GM19372 (cell line): ENCODE measurements around the gene CDH22.

Experiments
- ATAC-seq: cut with Tn5 transposase; IDR thresholded peaks from one replicate; pipeline ENCODE4 v1.9.1; 2021; ENCODE audit warnings: mild to moderate bottlenecking, low read depth, moderate library complexity; ENCODE audit not compliant: unreplicated experiment

The CDH22 gene

GRCh38 chr20:46176739-46177378, 131.4 kb downstream of the CDH22 start:
- no peak for ATAC-seq

- ATAC-seq, result no peak
Measured at GRCh38 chr20:46175127-46175494, 133.2 kb downstream of the CDH22 start.

GRCh38 chr20:46174469-46175126, 133.7 kb downstream of the CDH22 start:
- ATAC-seq, result no peak

- ATAC-seq, result no peak
Measured at GRCh38 chr20:46173652-46174468, 134.4 kb downstream of the CDH22 start.

- no peak for ATAC-seq
Measured at GRCh38 chr20:46172961-46173536, 135.2 kb downstream of the CDH22 start.

GRCh38 chr20:46172455-46172854, 135.8 kb downstream of the CDH22 start:
- no peak for ATAC-seq

- ATAC-seq, result no peak
Measured at GRCh38 chr20:46171909-46172308, 136.4 kb downstream of the CDH22 start.

GRCh38 chr20:46171476-46171875, 136.8 kb downstream of the CDH22 start:
- ATAC-seq, result no peak

GRCh38 chr20:46169245-46170171, 138.8 kb downstream of the CDH22 start:
- no peak for ATAC-seq

GRCh38 chr20:46168438-46168837, 139.9 kb downstream of the CDH22 start:
- no peak for ATAC-seq

- no peak for ATAC-seq
Measured at GRCh38 chr20:46167080-46167479, 141.2 kb downstream of the CDH22 start.

- no peak for ATAC-seq
Measured at GRCh38 chr20:46164254-46164653, 144.0 kb downstream of the CDH22 start.

- no peak for ATAC-seq
Measured at GRCh38 chr20:46161921-46162320, 146.4 kb downstream of the CDH22 start.

GRCh38 chr20:46160661-46161060, 147.6 kb downstream of the CDH22 start:
- no peak for ATAC-seq

GRCh38 chr20:46159101-46159897, 149.0 kb downstream of the CDH22 start:
- no peak for ATAC-seq

- ATAC-seq, result no peak
Measured at GRCh38 chr20:46158476-46158987, 149.8 kb downstream of the CDH22 start.

- ATAC-seq, result no peak
Measured at GRCh38 chr20:46157625-46158024, 150.7 kb downstream of the CDH22 start.

GRCh38 chr20:46157076-46157592, 151.2 kb downstream of the CDH22 start:
- no peak for ATAC-seq

- ATAC-seq, result no peak
Measured at GRCh38 chr20:46156065-46156464, 152.2 kb downstream of the CDH22 start.
